Bronchial epithelial cell (primary cell): Measurements from ENCODE around the gene AMZ1. TPM values are rescaled to one million over a fixed set of nuclear protein-coding genes. Genes with fewer than 3 reads are reported as not detected.

ENCODE experiments used
- DNase-seq: peaks from one replicate; pipeline ENCODE4 v3.0.0-alpha.2; 2010; ENCODE audit warnings: low read depth
- FAIRE-seq: peaks from 2 replicates; lab custom pipeline; 2011; peaks lifted over from hg19 to GRCh38; lab: Jason Lieb, UNC
- H3K27me3 ChIP-seq: 2 replicates; pipeline ENCODE4 v1.5.1; 2011; ENCODE audit warnings: low read length; ENCODE audit not compliant: control insufficient read depth, insufficient read depth
- H3K36me3 ChIP-seq: 2 replicates; pipeline ENCODE4 v1.5.1; 2011; ENCODE audit warnings: low read length; ENCODE audit not compliant: control insufficient read depth, insufficient read depth
- H3K4me3 ChIP-seq: 2 replicates; pipeline ENCODE4 v1.5.1; 2011; ENCODE audit warnings: mild to moderate bottlenecking, low read depth, low read length, control low read depth
- total RNA-seq: library from RNA; depleted of rRNA; stranded (reverse); fragments of >200 nt; gene quantifications from 2 replicates; pipeline ENCODE4 v1.2.1, GENCODE V29; 2014
- TF ChIP-seq, protein P1 (sequence below): IDR thresholded peaks from 2 replicates; pipeline ENCODE4 v1.5.1; 2011; ENCODE audit warnings: mild to moderate bottlenecking, moderate library complexity, low read length, control low read depth, inconsistent platforms; ENCODE audit not compliant: insufficient read depth, severe bottlenecking

The AMZ1 gene
- total RNA-seq, 1 donor from 2014 or later, result not detected

DNA sequence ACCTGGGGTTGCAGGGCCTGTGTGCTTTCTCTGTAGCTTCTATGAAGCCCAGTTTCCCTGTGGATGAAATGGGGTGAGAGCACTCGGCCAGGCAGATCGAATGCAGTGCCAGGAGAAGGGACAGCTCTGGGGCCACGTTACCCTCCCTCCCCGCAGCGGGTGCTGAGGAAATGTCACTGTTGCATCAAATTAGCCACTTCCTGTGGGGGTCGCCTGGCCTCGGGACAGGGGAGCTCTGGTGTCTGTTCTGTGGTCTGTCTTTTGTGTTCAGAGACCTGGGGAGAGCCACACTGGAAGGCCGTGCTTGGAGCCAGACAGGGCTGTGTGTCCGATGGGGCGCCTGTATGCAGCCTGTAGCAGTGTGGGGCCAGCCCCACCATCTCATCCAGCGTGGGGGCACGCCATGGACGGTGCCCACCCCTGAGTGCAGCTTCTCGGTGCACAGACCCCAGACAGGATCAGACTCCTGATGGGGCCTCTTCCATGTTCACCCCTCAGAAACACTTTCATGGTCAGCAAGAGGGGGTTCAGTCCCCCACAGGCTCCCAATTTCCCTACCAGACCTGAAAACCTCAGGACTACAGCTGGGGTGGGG is 42.6 kb upstream of the AMZ1 start:
- DNase-seq (no peak), FAIRE-seq (no peak)
- Histone ChIP-seq H3K4me3 (no peak overlapping the region), H3K27me3 (no peaks in the 10 kb centered on the region), H3K36me3 (peaks cover 10% of the 10 kb centered on the region)
- TF ChIP-seq, protein P1, sequence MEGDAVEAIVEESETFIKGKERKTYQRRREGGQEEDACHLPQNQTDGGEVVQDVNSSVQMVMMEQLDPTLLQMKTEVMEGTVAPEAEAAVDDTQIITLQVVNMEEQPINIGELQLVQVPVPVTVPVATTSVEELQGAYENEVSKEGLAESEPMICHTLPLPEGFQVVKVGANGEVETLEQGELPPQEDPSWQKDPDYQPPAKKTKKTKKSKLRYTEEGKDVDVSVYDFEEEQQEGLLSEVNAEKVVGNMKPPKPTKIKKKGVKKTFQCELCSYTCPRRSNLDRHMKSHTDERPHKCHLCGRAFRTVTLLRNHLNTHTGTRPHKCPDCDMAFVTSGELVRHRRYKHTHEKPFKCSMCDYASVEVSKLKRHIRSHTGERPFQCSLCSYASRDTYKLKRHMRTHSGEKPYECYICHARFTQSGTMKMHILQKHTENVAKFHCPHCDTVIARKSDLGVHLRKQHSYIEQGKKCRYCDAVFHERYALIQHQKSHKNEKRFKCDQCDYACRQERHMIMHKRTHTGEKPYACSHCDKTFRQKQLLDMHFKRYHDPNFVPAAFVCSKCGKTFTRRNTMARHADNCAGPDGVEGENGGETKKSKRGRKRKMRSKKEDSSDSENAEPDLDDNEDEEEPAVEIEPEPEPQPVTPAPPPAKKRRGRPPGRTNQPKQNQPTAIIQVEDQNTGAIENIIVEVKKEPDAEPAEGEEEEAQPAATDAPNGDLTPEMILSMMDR, result no peak

DNA sequence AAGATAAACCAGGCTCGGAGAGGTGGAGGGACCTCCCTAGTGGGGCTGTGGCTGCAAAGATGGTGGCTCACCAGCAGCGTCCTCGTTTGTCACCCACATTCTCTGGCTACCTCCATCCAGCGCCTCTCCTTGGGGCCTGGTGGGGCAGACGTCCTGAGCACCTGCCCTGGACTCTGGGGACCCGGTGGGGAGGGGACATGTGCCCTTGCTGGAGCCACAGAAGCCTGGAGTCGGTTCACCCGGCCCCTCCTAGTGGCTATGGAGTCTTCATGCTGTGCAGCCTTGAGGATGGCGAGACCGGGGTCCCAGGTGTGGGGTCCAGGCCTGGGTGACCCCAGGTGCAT is 41.7 kb upstream of the AMZ1 start:
- H3K4me3 ChIP-seq, result no peak overlapping the region
- TF ChIP-seq, protein P1, result no peak
- no peaks in the 10 kb centered on the region for H3K27me3 ChIP-seq
- H3K36me3 ChIP-seq, result peaks cover 10% of the 10 kb centered on the region
- FAIRE-seq (no peak), DNase-seq (no peak)

DNA sequence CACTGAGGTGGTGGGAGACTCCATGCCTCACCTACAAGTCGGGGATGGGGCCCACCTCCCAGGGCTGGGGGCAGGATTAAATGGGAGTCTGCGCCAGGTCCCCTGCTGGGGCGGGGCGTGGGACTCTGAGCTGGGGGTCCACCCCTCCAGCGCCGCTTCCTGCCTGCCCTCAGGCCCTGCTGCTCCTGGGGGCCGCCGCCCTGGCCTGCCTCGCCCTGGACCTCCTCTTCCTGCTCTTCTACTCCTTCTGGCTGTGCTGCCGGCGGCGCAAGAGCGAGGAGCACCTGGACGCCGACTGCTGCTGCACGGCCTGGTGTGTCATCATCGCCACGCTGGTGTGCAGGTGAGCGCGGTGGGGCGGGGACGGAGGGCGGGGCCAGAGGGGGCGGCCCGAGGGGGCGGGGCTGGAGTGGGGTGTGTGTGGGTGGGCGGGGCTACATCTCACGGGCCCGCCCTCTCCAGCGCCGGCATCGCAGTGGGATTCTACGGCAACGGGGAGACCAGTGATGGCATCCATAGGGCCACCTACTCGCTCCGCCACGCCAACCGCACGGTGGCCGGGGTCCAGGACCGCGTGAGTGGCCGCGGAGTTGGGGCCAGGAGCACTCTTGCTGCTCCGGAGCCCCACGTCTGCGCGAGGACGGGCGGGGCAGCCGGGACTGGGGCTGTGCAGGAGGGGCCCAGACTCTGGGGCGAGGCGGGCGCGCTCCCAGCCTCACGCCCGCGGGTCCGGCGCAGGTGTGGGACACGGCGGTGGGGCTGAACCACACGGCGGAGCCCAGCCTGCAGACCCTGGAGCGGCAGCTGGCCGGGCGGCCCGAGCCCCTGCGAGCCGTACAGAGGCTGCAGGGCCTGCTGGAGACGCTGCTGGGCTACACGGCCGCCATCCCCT is 41.1 kb upstream of the AMZ1 start:
- no peak for FAIRE-seq
- no peak for DNase-seq
- Histone ChIP-seq H3K4me3 (no peak overlapping the region), H3K36me3 (peaks cover 12% of the 10 kb centered on the region), H3K27me3 (no peaks in the 10 kb centered on the region)
- TF ChIP-seq, protein P1, result no peak

DNA sequence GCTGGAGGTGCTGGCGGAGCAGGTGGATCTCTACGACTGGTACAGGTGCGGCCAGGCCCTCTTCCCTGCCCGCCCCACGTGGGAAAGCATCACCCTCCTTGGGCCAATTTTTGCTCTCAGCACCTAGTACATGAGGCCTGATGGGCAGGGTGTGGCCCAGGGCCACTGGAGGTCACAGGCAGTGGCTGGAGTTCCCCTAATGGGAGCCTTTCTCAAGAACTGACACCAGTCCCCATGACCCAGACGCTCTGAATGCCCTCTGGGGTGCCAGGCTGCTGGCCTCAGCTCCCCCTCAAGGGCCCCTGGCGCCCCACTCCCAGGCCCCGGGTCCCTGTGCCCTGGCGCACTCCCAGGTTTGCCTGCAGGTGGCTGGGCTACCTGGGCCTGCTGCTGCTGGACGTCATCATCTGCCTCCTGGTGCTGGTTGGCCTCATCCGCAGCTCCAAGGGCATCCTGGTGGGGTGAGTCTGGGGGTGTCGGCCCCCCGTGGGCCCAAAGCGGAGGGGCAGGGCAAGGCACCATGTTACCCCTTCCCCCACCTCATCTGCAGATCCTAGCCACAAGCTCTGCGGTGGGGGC is 40.3 kb upstream of the AMZ1 start:
- Histone ChIP-seq H3K27me3 (no peaks in the 10 kb centered on the region), H3K4me3 (no peak overlapping the region), H3K36me3 (peaks cover 14% of the 10 kb centered on the region)
- DNase-seq, result no peak
- TF ChIP-seq, protein P1, result no peak
- FAIRE-seq, result no peak

DNA sequence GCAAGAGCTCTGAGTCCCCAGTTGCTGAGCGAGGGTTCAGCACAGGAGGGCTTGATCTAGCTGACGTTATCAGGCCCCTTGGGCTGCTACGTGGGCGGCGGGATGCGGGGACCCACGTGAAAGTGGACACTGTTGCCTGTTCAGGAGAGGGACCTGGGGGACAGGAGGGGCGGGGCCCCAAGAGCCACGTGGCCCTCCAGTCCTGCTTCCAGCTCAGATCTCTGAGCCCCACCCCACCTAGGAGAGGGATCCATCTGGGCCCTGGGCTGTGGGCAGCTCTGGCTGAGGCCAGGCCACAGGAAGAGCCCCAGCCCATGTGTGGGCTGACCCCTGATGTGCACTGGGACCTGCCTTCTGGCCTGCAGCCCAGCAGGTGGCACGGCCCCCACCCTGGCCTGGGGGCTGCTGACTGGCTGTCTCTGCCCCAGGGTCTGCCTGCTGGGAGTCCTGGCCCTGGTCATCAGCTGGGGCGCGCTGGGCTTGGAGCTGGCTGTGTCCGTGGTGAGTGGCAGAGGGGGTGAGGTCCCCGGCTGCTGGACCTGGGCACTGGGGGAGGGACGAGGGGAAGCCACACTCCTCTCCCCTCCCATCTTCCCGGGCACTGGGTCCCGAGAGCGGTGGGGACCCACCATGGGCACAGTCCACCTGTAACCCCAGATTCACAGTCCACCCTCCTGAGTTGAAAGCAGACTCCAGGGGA is 38.7 kb upstream of the AMZ1 start:
- TF ChIP-seq, protein P1, result no peak
- H3K27me3 ChIP-seq, result no peaks in the 10 kb centered on the region
- no peak for FAIRE-seq
- peaks cover 14% of the 10 kb centered on the region for H3K36me3 ChIP-seq
- no peak for DNase-seq
- H3K4me3 ChIP-seq, result no peak overlapping the region
